WI38 (cell line): ENCODE data around the gene PAX6.
"Not testable (repeated sequence)": the region's sequence is repeated elsewhere in the genome, so short reads cannot be mapped to it uniquely, and the experiment has no call there.

Source experiments
- H3K4me3 ChIP-seq: 2 replicates; pipeline ENCODE4 v1.5.1; 2011; ENCODE audit warnings: low read depth, mild to moderate bottlenecking, control low read depth, low read length
- TF ChIP-seq, protein P1 (sequence below): IDR thresholded peaks from 2 replicates; pipeline ENCODE4 v1.5.1; 2012; ENCODE audit warnings: low read depth, mild to moderate bottlenecking, control low read depth, low read length

PAX6 gene

GRCh38 chr11:31764766-31765165 is 46.4 kb downstream of the PAX6 start:
- TF ChIP-seq, protein P1, sequence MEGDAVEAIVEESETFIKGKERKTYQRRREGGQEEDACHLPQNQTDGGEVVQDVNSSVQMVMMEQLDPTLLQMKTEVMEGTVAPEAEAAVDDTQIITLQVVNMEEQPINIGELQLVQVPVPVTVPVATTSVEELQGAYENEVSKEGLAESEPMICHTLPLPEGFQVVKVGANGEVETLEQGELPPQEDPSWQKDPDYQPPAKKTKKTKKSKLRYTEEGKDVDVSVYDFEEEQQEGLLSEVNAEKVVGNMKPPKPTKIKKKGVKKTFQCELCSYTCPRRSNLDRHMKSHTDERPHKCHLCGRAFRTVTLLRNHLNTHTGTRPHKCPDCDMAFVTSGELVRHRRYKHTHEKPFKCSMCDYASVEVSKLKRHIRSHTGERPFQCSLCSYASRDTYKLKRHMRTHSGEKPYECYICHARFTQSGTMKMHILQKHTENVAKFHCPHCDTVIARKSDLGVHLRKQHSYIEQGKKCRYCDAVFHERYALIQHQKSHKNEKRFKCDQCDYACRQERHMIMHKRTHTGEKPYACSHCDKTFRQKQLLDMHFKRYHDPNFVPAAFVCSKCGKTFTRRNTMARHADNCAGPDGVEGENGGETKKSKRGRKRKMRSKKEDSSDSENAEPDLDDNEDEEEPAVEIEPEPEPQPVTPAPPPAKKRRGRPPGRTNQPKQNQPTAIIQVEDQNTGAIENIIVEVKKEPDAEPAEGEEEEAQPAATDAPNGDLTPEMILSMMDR: no peak

GRCh38 chr11:31764261-31764660 is 46.9 kb downstream of the PAX6 start:
- H3K4me3 ChIP-seq: no peak overlapping the region
- TF ChIP-seq, protein P1: no peak

More at GRCh38 chr11:31764766-31765165, 46.4 kb downstream of the PAX6 start:
- no peak overlapping the region for H3K4me3 ChIP-seq

DNA sequence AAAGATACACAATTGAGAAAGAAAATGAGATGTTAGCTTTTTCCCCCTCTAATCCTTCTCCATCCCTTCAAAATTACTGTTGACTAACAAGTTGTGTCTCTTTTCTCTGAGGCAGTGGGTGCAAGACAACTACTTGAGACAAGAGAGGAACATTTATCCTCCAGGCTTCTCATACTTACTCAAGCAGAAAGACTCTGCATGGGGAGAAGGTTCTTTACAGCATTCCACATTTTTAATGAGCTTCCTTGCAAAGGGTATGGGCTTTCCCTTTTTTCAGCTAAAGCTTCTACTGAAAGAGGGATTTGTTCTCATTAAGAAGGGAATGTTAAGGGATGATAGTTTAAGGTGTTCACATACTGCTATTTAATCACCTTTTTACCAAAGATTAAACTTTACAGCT is 47.8 kb downstream of the PAX6 start:
- no peak overlapping the region for H3K4me3 ChIP-seq
- TF ChIP-seq, protein P1: no peak

DNA sequence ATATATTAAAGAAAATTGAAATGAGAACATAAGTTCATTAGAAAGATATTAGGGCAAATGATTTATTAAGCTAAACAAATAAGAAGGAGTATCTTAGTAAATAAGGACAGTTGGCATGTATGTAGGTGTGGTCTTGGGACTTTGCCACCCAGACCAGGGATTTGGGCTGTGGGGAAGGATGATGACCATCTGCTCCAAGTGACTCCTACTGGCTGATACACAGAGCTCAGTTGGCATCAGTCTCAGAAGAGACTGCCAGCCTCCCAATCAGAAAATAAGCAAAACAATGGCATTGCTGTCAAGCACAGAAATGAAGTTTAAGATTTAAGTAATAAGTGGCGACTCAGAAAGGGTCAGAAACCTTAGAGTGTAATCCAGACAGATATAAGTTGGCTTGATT is 49.5 kb downstream of the PAX6 start:
- no peak overlapping the region for H3K4me3 ChIP-seq
- TF ChIP-seq, protein P1: no peak

- H3K4me3 ChIP-seq: no peak overlapping the region
- TF ChIP-seq, protein P1: no peak
Observed at GRCh38 chr11:31757260-31757835, 53.8 kb downstream of the PAX6 start.

DNA sequence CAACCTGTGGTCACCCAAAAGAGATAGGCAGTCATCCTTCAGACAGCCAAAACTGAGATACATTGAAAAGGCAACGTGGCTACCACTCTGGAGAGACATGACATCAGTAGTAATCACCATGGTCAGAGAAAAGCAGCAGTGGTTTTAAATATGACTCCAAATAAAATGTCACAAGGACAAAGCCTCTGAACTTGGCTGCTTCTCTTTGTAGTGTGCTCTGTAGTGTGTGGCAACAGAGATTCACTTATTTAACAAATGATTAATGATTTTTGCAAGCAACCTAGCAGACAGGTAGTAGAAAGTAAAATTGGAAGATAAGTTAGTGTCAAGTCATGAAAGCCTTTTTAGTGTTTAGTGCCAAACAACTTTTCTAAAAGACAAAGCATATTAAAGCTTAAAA is 63.5 kb downstream of the PAX6 start:
- no peak overlapping the region for H3K4me3 ChIP-seq
- TF ChIP-seq, protein P1: no peak

- H3K4me3 ChIP-seq: not testable (repeated sequence)
Observed at GRCh38 chr11:31740731-31741368, 70.3 kb downstream of the PAX6 start.

- TF ChIP-seq, protein P1: no peak
- H3K4me3 ChIP-seq: no peak overlapping the region
Observed at GRCh38 chr11:31740131-31740530, 71.0 kb downstream of the PAX6 start.
